ENCODE results near the gene TREML2.

- TF ChIP-seq CTCF (IDR thresholded peaks at IDR 0.05 in 2 of 3, conservative IDR thresholded peaks at IDR 0.05 in 1 of 3; ENCODE audit: borderline replicate concordance in 1 of 3, insufficient read depth in 1 of 3, low read depth in 2 of 3, low read length in 2 of 3) (no peak), EZH2phosphoT487 (IDR thresholded peaks at IDR 0.05; ENCODE audit: borderline replicate concordance) (no peak), ELF1 (IDR thresholded peaks at IDR 0.05; ENCODE audit: borderline replicate concordance, low read depth) (no peak), CBX3 (IDR thresholded peaks at IDR 0.05; ENCODE audit: low read depth) (no peak), ZBTB33 (IDR thresholded peaks at IDR 0.05; ENCODE audit: extremely low read depth, insufficient replicate concordance, low read length) (no peak), YY1 (IDR thresholded peaks at IDR 0.05; ENCODE audit: extremely low read depth, insufficient replicate concordance, low read depth, low read length) (no peak), MAX (IDR thresholded peaks at IDR 0.05) (no peak)
These were observed 30.3 kb upstream of the TREML2 start for GRCh38 chr6:41231246-41231645.
